HepG2 (cell line): ENCODE measurements around the gene CASKIN2. TPM values are rescaled to one million over a fixed set of nuclear protein-coding genes. Genes with fewer than 3 reads are reported as not detected.

Experiments
- ATF5 ChIP-seq: sonication (generic); formaldehyde crosslinking; IDR thresholded peaks from 2 replicates; pipeline ENCODE4 v1.4.0; 2020; ENCODE audit warnings: mild to moderate bottlenecking, low read depth, missing genetic modification reagents
- CEBPB ChIP-seq: IDR thresholded peaks from 2 replicates; pipeline ENCODE4 v1.6.1; 2011; ENCODE audit warnings: low read depth, low read length, improper control_type of control experiment, borderline replicate concordance
- CENPX ChIP-seq: sonication (generic); formaldehyde crosslinking; IDR thresholded peaks from 2 replicates; pipeline ENCODE4 v1.9.0; 2021; ENCODE audit warnings: mild to moderate bottlenecking, missing genetic modification reagents, moderate library complexity
- GTF2F1 ChIP-seq: fragments of 150-350 bp; IDR thresholded peaks from 2 replicates; pipeline ENCODE4 v1.6.1; 2014; ENCODE audit warnings: low read length
- HDAC2 ChIP-seq: sonication (generic); formaldehyde crosslinking; IDR thresholded peaks from 2 replicates; pipeline ENCODE4 v1.4.0; 2020; ENCODE audit warnings: missing genetic modification reagents
- HNRNPL ChIP-seq: fragments of 200-400 bp; formaldehyde crosslinking; IDR thresholded peaks from 2 replicates; pipeline ENCODE4 v1.6.1; 2017; ENCODE audit warnings: mild to moderate bottlenecking, low read depth, low read length
- HOXA5 ChIP-seq: sonication (generic); formaldehyde crosslinking; IDR thresholded peaks from 2 replicates; pipeline ENCODE4 v1.4.0; 2020; ENCODE audit warnings: missing genetic modification reagents
- JDP2 ChIP-seq: sonication (generic); formaldehyde crosslinking; IDR thresholded peaks from 2 replicates; pipeline ENCODE4 v1.8.1; 2022; ENCODE audit warnings: missing genetic modification reagents, borderline replicate concordance
- MLXIP ChIP-seq: sonication (generic); formaldehyde crosslinking; IDR thresholded peaks from 2 replicates; pipeline ENCODE4 v1.9.0; 2021; ENCODE audit warnings: missing genetic modification reagents, borderline replicate concordance
- MYPOP ChIP-seq: sonication (generic); formaldehyde crosslinking; IDR thresholded peaks from 2 replicates; pipeline ENCODE4 v1.8.1; 2023; ENCODE audit warnings: mild to moderate bottlenecking, moderate library complexity, missing genetic modification reagents
- NKX3-1 ChIP-seq: sonication (generic); formaldehyde crosslinking; IDR thresholded peaks from 2 replicates; pipeline ENCODE4 v1.5.0; 2020; ENCODE audit warnings: missing genetic modification reagents
- PPARG ChIP-seq: conservative IDR thresholded peaks from 2 replicates; pipeline ENCODE4 v1.6.1; 2016; ENCODE audit warnings: missing biosample characterization, missing genetic modification reagents
- TBL1XR1 ChIP-seq: fragments of 150-350 bp; IDR thresholded peaks from 2 replicates; pipeline ENCODE4 v1.6.1; 2014; ENCODE audit warnings: borderline replicate concordance, low read length; ENCODE audit not compliant: partially characterized antibody
- USF2 ChIP-seq, 2 experiments: sonication (generic) in 1 of 2; formaldehyde crosslinking in 1 of 2; IDR thresholded peaks; 2 replicates each; pipeline versions ENCODE4 v1.5.1 to v1.6.1; 2011 to 2020; ENCODE audit warnings: borderline replicate concordance in 1 of 2, low read depth in 1 of 2, low read length in 1 of 2, mild to moderate bottlenecking in 1 of 2, missing genetic modification reagents in 1 of 2, moderate library complexity in 1 of 2
- ZC3H13 ChIP-seq: sonication (generic); formaldehyde crosslinking; IDR thresholded peaks from 2 replicates; pipeline ENCODE4 v1.8.1; 2023; ENCODE audit warnings: mild to moderate bottlenecking, missing genetic modification reagents, moderate library complexity
- ZEB1 ChIP-seq: IDR thresholded peaks from 2 replicates; pipeline ENCODE4 v1.6.1; 2012; ENCODE audit warnings: mild to moderate bottlenecking, low read depth, inconsistent platforms; ENCODE audit not compliant: insufficient replicate concordance
- ZFP36L2 ChIP-seq: sonication (generic); formaldehyde crosslinking; IDR thresholded peaks from 2 replicates; pipeline ENCODE4 v1.4.0; 2020; ENCODE audit warnings: missing genetic modification reagents
- ZKSCAN5 ChIP-seq: sonication (generic); formaldehyde crosslinking; IDR thresholded peaks from 2 replicates; pipeline ENCODE4 v1.5.1; 2020; ENCODE audit warnings: mild to moderate bottlenecking, missing genetic modification reagents
- ZNF10 ChIP-seq: sonication (generic); formaldehyde crosslinking; IDR thresholded peaks from 2 replicates; pipeline ENCODE4 v1.4.0; 2020; ENCODE audit warnings: mild to moderate bottlenecking, low read depth, missing genetic modification reagents, borderline replicate concordance
- ZNF205 ChIP-seq: IDR thresholded peaks from 2 replicates; pipeline ENCODE4 v1.6.1; 2018; ENCODE audit warnings: missing biosample characterization, missing genetic modification reagents
- ZNF607 ChIP-seq: sonication (generic); formaldehyde crosslinking; IDR thresholded peaks from 2 replicates; pipeline ENCODE4 v1.5.1; 2020; ENCODE audit warnings: missing genetic modification reagents, mild to moderate bottlenecking, borderline replicate concordance
- ZNF709 ChIP-seq: sonication (generic); formaldehyde crosslinking; IDR thresholded peaks from 2 replicates; pipeline ENCODE4 v1.5.0; 2020; ENCODE audit warnings: mild to moderate bottlenecking, missing genetic modification reagents
- ZNF879 ChIP-seq: sonication (generic); formaldehyde crosslinking; IDR thresholded peaks from 2 replicates; pipeline ENCODE4 v1.8.1; 2023; ENCODE audit warnings: missing genetic modification reagents
- polyA plus RNA-seq, 8 experiments: library from polyadenylated mRNA; depleted of rRNA in 3 of 8; stranded (reverse) in 7 of 8; unstranded in 1 of 8; fragments of >200 nt; fragmentation: Illumina TruSeq in 4 of 8; extraction: Trizol in 4 of 8; gene quantifications; 2 replicates each; pipeline versions ENCODE4 v1.2.1 to v1.2.3, GENCODE V29; 2011 to 2016; ENCODE audit warnings: low read depth in 4 of 8, missing spikeins in 1 of 8, mixed read lengths in 1 of 8; ENCODE audit not compliant: insufficient read depth in 1 of 8
- total RNA-seq, 5 experiments: library from RNA; depleted of rRNA; stranded (reverse); fragments of >200 nt; fragmentation: Illumina TruSeq; extraction: Trizol; gene quantifications; 2 replicates each; pipeline ENCODE4 v1.2.3, GENCODE V29; 2016; ENCODE audit warnings: low read depth in 1 of 5

The CASKIN2 gene
- total and polyA plus RNA-seq, 2 of the 13 experiments (the other 11 are each of a cell fraction or from before 2014, with no cell fraction given), result 5.2 to 7.8 TPM

- peak; percentile 89 for TF ChIP-seq HDAC2 (CRISPR knock-in tag)
- TF ChIP-seq CEBPB, result no peak
- TF ChIP-seq ZNF10 (CRISPR knock-in tag), result no peak
- TF ChIP-seq ZNF607 (CRISPR knock-in tag), result peak; percentile 99
- peak; percentile 81 for TF ChIP-seq NKX3-1 (CRISPR knock-in tag)
- peak; percentile 81 for TF ChIP-seq HNRNPL
- no peak; the same call in 1 of the 2 replicates for TF ChIP-seq ZKSCAN5 (CRISPR knock-in tag)
- TF ChIP-seq ZNF709 (CRISPR knock-in tag), result peak; percentile 99
- TF ChIP-seq ZNF879 (CRISPR knock-in tag), result peak; percentile 97
- no peak; the same call in 1 of the 2 replicates for TF ChIP-seq PPARG (CRISPR knock-in tag)
- peak; percentile 75 for TF ChIP-seq ZEB1
- no peak for TF ChIP-seq USF2 (IDR thresholded peaks at IDR 0.05; ENCODE audit: low read depth, low read length)
- 0 out of 2 replicates have a peak, but pooled peaks have one; percentile 28 for TF ChIP-seq USF2 (CRISPR knock-in tag; IDR thresholded peaks at IDR 0.05; ENCODE audit: borderline replicate concordance)
- no peak; the same call in 1 of the 2 replicates for TF ChIP-seq JDP2 (CRISPR knock-in tag)
- no peak; the same call in 1 of the 2 replicates for TF ChIP-seq CENPX (CRISPR knock-in tag)
- TF ChIP-seq MLXIP, result peak; percentile 85; the same call in 1 of the 2 replicates
- no peak for TF ChIP-seq GTF2F1
- TF ChIP-seq ATF5 (CRISPR knock-in tag), result peak; percentile 91; the same call in 1 of the 2 replicates
- peak; percentile 73 for TF ChIP-seq ZC3H13 (CRISPR knock-in tag)
- TF ChIP-seq ZFP36L2 (CRISPR knock-in tag), result no peak; the same call in 1 of the 2 replicates
- peak; percentile 83 for TF ChIP-seq HOXA5
- TF ChIP-seq MYPOP (CRISPR knock-in tag), result peak; percentile 80
- TF ChIP-seq ZNF205, result peak; percentile 87; the same call in 1 of the 2 replicates
- TF ChIP-seq TBL1XR1, result no peak
Measured at GRCh38 chr17:75515496-75516254, at the start of gene CASKIN2 (continued).
